Fibroblast of gingiva (primary cell): ENCODE results near the gene MAN2A1.

Experiments
- DNase-seq: peaks from one replicate; pipeline ENCODE4 v3.0.0-alpha.2; 2011; ENCODE audit warnings: low read depth

The MAN2A1 gene

DNA sequence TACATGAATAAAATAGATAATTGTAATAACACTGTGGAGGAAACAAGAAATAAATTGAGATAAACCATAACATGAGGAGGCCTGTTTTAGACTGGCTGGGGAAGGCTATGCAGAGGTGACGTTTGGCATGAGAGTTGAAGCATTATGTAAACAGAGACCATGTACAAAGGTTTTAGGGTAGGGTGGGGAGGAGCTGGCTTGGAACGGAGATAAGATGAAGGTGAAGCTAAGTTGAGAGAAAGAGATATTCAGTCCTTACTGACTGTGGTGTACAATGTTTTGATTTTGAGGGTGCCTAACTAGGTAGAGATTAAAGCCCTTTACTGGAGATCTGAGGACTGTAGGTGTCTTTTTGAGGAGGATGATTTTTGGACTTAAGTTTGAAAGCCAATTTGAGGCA, 17.8 kb downstream of the MAN2A1 start:
- DNase-seq: no peak

DNA sequence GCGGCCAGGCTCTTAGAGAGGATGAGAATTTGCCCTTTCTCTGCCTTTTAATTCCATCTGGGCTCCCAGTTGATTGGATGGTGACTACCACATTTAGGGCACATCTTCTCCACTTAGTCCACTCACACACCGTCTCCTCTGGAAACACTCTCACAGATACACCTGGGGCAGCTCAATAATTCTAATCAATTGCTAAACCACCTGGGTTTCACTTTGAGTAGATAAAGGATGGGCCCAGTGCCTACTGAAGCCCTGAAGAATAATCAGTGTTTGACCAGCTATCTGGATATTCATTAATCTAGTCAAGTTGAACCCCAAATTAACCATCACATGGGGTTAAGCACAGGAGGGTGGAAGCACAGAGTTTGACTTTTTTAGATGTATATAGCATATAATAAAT, 19.1 kb downstream of the MAN2A1 start:
- no peak for DNase-seq

DNA sequence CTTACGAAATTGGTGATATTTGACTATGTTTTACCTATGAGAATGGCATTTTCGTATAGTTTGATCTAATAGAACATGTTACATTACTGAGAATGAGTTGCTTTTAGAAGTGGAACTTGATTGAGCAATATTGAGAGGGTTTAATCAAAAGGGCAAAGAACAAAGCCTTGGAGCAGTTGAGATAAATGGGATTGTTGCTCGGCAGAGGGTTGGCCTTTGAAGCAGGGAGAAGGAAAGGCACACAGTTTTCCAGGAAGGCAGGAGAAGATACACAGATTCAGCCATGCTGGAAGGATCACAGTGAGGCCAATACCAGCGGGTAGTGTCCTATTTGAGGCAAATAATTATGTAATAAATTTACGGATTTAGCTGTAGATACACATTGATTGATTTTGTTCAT, 19.5 kb downstream of the MAN2A1 start:
- no peak for DNase-seq

DNA sequence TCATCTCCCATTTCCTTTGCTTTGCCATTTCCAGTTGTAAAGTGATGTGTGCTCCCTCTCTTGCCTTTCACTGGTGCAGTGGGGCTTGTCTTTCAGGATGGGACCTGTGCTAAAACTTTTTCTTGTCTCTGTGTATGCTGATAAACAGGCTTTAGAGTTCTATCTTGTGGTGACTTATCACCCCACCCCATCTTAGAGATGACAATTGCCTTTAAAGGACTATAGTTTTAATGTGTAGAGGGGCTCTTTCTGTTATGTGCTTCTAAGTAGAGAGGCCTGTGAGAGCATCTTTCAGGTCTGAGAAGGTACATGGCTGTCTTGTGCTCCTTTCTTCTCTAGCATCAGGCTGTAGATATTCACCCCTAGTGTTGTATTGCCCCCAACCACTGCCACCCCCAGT, 21.9 kb downstream of the MAN2A1 start:
- DNase-seq: no peak

DNA sequence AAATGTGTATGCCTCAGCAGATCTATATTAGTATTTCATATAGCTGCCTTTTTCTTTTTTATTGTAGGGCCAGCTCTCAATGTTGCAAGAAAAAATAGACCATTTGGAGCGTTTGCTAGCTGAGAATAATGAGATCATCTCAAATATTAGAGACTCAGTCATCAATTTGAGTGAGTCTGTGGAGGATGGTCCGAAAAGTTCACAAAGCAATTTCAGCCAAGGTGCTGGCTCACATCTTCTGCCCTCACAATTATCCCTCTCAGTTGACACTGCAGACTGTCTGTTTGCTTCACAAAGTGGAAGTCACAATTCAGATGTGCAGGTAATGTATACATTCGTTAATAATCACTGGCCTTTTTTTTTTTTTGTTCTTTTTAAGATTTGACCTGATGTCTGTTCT, 23.7 kb downstream of the MAN2A1 start:
- DNase-seq: no peak

DNA sequence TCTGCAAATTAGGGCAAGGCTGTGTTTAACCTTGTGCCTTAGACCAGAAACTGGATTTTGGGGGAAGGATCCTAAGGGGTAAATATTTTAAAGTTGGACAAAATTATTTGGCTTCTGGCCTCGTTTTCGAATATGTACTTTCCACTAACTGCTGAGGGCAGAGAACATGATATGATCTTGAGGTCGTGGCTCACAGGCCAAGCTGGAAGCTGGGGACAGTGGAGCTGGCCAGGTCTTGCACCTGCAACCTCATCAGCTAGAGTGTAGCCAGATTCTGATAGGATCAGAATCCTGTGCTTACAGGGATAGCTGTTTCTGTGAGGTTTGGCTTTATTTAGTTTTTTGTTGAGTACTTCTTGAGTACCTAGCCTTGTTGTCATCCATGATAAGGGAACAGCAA, 24.9 kb downstream of the MAN2A1 start:
- no peak for DNase-seq

DNA sequence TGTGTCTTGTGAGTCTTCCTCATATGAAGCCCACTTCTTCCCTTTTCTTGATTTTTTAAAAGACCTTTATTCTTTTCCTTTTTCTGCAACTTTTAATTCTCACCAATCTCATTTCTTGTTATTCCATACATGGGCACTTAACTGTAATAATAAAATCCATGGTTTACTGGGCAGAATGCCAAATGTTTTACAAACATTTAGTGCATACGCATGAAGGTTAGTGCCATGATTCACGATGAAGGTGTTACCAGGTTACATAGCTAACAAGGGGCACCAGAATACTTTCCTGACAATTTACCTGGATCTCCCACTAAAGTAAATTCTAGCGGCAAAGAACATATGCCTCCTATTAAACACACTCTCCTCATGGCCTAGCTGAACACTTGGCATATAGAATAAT, 28.5 kb downstream of the MAN2A1 start:
- no peak for DNase-seq

DNA sequence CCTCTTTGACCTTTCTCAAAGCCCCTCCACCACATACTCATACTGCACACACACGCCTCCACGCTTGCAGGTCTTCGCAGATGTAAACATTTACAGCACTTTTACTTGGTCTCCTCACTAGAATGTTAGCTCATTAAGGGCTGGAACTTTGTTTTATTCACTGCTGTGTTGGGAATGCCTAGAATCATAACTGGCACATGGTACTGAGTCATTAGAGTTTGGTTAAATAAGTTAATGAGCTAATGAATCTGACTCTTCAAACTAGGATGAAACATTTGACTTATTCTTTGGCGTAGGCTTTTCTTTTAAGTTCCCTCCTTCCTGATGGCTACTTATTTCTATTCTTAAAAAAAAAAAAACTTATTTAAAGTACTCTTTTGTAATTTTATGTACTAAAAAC, 28.9 kb downstream of the MAN2A1 start:
- no peak for DNase-seq

DNA sequence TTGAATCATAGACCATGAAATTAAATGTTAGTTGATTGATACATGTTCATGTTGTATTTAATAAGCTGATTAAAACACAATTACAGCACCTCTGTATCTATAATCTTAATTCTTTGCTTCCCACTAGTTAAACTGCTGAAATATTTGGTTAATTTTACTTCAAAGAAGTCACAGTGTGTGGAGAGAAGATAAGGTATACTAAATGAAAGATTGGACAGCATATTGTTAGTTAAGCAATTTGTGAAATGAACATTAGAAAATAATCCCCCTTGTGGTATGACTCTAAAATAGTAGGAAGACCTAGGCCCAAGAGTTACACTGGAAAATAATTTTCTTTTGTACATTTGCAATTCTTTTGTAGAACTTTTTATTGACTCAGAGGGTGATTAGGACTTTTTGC, 30.3 kb downstream of the MAN2A1 start:
- no peak for DNase-seq

DNA sequence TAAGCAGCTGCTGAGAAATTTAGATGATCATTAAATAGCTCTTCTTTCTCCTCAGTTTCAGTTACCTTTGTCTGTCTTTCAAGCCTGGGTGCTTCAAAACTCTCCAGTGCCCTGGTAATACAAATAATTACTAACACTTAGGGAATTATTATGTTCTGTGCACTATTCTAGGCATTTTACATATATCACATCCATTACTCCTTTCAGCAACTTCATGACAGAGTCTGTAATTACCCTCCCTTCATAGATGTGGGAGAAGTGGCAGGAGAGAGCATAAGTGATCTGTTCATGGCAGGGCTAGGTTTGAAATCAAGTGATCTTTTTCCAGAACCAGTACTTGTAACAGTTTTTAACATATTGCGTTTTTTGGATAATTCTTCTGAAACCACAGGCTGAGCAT, 32.0 kb downstream of the MAN2A1 start:
- no peak for DNase-seq

DNA sequence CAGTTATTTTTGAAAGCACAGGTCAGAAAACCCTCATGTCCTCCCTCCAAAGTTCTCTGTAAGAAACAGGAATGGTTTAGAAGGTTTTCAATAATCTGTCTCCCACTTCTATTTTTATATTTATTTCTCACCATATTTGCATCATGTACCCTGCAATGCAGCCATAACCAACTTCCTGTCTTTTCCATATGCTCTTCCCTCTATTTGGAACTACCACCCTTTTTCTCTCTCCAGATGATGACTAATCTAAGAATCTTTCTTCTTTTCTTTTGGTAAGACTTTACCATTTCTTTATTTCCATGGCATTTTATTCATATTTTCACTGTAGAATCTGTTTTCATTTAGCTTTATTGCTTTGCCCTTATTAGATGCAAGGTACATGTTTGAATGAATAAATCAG, 33.9 kb downstream of the MAN2A1 start:
- no peak for DNase-seq

DNA sequence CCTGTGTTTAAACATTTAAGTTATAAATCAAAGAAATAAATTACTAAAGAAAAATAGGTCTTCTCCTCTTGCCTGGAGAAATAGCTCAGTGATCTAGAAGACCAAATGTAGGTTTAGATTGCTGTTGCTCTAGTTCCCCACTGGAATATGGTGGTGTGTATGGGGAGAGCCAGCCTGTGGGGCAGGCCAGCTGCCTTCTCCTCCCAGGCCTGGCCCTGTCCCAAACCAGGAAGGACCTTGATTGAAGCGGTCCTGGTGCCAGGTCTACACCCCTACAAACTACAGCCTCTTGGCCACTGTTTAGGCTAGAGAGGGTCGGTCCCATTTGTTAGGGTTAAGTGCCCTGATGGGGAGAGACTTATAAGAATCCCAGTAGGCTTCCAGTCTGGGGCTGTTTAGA, 35.4 kb downstream of the MAN2A1 start:
- no peak for DNase-seq

DNA sequence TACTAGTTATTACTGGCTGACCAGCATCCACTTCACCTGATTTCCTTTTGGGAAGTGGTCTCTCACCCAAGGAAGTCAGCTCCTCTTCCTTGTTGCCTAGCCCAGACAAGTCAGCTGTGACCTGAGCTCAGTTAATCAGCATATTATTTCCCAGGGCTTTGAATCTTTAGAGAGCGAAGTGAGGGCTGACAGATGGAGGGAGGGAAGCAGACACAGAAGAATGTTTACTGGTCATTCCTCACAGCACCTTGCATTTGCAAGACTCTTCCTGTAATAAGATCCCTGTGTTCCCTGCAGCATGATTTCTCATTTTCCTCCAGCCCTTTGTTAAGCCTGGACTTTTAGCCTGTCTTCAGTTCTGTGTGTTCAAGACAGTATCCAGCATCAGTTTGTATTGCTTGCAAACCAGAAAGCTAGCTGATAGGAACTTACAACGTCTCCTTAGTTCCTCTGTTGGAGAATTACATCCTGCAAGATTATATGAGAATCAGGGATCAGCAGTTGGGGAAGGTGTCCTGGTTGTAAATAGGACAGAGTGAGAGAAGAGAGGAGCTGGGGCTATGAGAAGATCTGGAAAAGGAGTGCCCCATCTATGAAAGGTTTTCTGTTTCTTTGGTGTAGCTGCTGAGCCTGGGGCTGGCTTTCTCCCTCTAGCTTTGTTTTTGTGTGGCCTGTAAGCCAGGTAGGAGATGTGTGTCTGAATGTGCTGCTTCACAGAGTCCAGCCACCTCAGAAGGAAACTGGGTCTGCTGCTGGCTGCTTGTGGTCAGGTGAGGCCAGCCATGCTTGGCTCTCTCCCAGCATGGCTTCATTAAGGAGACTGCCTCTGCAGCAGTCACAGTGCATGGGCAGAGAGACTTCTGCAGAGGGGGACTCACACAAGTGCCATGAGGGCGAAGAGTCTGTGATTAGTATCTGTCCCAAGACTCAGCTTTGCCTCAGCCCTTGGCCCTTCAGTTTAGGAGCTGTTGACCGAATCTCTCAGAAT, 50.3 kb downstream of the MAN2A1 start:
- DNase-seq: no peak

DNA sequence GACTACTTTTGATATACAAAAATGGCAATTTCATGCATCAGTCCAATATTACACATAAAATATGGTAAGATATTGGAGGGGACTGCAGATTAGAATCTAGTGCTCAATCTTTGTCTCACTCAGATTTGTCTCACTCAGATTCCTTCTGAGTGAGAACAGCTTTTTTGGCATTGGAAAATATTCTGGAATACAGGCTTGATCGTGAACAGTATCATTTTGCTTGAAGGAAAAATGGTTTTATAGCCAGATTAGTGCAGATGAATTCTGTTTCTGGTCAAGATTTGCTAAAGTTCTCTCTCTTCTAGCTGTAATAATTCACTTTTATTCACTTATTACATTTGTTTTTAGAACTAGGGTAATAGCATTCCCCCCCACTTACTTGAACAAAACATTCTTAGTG, 51.2 kb downstream of the MAN2A1 start:
- no peak for DNase-seq

DNA sequence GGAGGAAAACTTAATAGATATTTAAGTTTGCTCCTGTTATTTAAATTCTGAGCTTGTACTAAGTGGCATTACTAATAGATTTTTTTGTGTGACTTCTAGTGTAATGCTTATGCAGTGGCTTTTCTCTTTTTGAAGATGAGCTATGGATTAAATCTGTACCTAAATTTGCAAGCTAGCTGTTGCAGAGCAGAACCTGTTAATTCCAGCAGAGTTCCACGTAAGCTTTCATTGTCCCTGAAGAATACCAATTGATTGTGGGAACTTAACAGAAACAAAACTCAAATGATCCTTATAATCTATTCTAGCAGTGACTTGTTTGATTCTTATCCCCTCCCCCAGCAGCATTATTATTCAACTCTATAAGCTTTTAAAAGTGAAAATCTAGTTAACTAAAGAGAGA, 51.7 kb downstream of the MAN2A1 start:
- no peak for DNase-seq

DNA sequence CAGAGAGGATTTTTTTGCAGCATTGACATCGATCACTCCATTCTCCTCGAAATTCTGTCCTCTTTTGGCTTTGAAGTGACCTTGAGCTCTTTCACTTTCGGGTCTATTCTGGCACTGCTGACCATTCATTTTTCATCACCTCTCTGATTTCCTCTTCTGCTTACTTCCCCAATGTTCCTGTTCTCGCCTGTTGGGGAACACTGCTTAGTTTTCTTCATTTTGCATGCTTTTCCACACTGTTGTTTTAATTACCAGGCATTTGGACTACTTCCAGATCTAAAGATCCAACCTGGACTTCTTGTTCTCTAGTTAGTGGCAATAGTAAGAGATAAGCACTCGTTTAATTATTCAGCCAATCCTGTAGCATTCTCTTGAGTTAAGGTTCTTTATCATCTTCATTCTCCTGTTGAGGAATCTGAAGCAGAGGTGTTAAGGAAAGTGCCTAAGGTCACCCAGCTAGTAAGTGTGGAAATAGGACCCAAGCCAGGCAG, 53.4 kb downstream of the MAN2A1 start:
- no peak for DNase-seq

DNA sequence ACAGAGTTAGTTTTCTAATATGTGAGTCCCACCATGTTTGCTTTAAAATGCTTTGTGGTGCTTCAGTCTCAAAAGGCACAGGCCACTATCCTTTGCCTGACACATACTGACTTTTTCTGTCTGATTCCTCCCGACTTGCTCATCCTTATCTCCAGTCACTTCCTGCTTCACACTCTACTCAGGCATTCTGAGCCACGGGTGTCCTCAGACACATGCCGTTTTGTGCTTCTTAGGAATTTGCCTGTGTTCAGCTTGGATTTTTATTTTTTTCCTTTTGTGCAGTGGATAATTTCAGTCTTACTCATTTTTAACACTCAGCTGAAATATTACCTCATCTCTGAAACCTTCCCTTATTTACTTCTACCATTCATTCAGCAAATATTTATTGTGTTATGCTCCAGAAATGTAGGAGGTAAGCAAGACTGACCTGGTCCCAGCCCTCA, 54.1 kb downstream of the MAN2A1 start:
- peak; percentile 63 for DNase-seq

DNA sequence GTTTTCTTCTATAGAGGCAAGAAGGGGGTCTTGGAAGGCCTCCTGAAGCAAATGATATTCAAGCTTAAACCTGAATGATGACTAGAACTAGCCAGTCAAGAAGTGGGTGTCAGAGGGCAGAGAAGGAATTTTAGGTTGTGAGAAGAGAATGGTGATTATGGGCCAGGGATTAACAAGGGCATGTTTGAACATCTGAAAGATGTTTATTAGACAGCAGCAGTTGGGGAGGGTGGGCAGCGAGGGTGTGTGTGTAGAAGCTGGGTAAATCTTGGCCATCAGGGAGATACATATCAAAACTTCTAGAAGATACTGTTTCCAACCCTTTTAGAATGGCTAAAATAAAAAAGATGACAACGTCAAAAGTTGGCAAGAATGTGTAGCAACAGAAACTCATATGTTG, 54.5 kb downstream of the MAN2A1 start:
- DNase-seq: no peak

DNA sequence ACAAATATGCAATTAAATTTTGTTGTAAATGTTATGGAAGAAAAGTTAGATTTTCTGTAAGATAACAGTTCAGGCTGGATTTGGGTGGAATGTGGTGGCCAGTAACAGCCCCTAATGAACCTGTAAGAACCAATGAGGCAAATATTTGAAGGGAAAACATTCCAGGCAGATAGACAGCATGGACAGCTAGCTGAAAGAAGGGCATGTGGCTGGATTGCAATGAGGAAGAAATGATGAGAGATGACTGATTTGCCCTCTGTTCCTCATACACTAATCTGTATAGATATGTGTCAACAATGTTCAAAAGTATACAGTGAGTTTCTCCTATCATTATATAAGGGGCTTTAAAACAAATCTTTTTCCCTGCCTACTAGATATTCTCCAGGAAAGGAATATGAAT, 58.8 kb downstream of the MAN2A1 start:
- DNase-seq: no peak

DNA sequence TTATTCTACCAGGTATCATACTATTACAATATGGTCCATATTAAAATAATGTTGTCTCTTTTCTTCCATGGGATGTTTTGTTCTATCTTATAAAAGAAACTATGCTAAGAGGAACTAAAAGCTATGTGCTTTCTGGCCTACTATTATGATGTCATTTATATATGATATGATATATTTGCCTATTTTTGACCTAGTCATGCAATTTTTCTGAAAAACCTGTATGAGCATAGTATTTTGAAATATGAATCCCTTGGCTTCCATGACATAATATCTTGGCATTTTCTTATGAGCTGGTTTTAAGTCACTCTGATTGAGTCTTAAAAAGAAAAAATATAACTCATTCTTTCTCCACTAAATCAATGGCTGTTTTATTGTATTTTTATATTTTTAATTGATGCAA, 60.7 kb downstream of the MAN2A1 start:
- DNase-seq: no peak

DNA sequence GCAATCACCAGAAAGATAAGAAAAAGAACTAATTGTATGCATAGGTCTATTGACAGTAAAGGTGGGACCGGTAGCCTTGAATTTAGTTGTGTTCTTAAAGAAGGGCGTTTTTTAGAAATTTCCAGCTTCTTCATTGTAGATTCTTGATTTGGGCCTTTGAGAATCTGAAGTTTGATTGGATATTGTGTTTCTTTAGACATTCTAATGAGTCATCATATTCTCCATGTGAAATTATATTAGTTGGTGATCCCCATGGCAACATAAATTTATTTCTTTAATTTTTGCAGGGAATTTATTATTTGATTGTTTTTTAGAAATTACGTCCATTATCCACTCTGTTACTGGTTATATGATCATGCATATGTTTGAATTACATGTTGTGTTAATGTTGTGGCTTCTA, 63.6 kb downstream of the MAN2A1 start:
- no peak for DNase-seq

DNA sequence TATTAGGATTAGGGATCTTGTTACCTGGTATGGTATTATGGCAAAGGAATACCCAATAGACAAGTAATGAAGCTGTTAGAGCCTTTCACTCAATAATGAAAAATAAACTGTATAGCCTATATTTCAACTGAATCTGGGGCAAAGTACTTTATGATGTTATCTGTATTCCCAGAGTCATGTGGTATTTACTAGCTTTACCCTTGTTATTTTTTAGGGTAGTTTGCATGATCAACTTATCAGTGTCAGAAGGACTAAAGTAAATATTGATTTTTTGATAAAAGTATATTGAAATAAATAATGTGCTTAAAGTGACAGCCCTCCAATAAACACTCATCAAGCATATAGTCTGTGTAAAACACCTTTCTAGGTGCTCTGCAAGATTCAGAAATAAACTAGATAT, 64.6 kb downstream of the MAN2A1 start:
- DNase-seq: no peak

DNA sequence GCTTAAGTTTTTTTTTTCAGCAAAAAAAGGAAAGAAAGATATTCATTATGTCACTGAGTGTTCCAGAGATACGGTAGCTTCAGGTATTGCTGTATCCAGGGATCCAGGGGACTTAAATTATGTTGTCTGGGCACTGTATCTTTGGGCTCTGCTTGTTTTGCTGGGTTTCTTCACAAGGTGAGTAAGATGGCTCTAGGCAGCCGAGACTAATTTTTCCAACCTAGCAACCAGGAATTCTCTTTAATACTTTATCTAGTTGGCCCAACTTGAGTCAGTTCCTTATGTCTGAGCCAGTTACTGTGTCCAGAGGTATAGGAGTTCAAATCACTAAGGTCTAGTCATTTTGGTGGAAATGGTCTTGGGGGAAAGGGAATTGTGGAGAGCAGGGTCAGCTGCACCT, 66.0 kb downstream of the MAN2A1 start:
- DNase-seq: no peak
